ENCODE results near the gene PKMYT1. TPM values are rescaled to one million over a fixed set of nuclear protein-coding genes. Genes with fewer than 3 reads are reported as not detected.
"Not testable (repeated sequence)": the region's sequence is repeated elsewhere in the genome, so short reads cannot be mapped to it uniquely, and the experiment has no call there.

Gene PKMYT1
- total RNA-seq, 1 donor from 2014 or later: 4.6 TPM

DNA sequence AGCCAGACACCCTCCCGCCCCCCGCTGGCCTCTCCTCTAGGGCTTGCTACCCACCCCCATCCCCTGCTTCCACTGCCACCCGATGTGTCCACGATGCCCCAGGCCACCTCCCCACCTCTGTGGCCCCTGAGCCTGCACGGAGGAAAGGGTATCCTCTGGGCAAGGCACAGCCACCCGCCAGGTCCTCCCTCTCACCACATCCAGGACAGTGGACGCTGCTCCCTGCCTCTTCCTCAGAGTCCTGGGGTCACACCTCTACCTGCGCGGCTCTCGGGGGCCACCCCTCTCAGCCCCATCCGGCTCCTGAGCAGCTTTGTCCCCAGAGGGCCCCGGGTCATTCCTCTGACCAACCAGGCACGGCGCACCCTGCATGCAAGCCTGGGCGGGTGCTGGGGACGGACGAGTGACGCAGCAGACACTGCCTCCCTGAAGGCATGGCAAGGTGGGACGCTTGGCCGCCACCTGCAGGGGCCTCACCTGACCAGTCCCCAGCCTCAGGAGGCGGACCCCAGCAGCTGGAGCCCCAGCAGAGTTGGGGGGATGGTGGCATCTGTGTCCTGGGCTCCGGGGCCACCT, 43.7 kb downstream of the PKMYT1 start:
- DNase-seq (ENCODE audit: low read depth, low spot score): no peak

- DNase-seq (ENCODE audit: low read depth, low spot score): no peak
These were observed 45.8 kb downstream of the PKMYT1 start for GRCh38 chr16:2934450-2934849.

DNA sequence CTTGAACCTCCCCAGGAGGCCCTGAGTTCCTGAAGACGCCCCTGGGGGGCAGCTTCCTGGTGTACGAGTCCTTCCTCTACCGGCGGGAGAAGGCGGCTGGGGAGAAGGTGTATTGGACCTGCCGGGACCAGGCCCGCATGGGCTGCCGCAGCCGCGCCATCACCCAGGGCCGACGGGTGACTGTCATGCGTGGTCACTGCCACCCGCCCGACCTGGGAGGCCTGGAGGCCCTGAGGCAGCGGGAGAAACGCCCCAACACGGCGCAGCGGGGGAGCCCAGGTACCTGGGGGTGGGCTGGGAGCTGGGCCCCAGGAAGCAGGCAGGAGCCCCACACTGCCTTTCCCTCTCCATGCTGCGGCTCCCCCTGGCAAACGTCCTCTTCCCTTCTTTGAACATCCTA, 46.5 kb downstream of the PKMYT1 start:
- DNase-seq (ENCODE audit: low read depth, low spot score): no peak

DNA sequence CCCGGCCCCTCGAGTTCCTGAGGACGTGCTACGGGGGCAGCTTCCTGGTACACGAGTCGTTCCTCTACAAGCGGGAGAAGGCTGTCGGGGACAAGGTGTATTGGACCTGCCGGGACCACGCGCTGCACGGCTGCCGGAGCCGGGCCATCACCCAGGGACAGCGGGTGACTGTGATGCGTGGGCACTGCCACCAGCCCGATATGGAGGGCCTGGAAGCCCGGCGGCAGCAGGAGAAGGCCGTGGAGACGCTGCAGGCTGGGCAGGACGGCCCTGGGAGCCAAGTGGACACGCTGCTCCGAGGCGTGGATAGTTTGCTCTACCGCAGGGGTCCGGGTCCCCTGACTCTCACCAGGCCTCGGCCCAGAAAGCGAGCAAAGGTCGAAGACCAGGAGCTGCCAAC, 47.1 kb downstream of the PKMYT1 start:
- DNase-seq (ENCODE audit: low read depth, low spot score): no peak

- not testable (repeated sequence) for DNase-seq (ENCODE audit: low read depth, low spot score)
These were observed 48.9 kb downstream of the PKMYT1 start for GRCh38 chr16:2931231-2931914.

- no peak for DNase-seq (ENCODE audit: low read depth, low spot score)
These were observed 50.0 kb downstream of the PKMYT1 start for GRCh38 chr16:2930236-2930635.

- DNase-seq (ENCODE audit: low read depth, low spot score): no peak
These were observed 50.6 kb downstream of the PKMYT1 start for GRCh38 chr16:2929693-2930092.

GRCh38 chr16:2928796-2929195, 51.5 kb downstream of the PKMYT1 start:
- DNase-seq (ENCODE audit: low read depth, low spot score): no peak

DNA sequence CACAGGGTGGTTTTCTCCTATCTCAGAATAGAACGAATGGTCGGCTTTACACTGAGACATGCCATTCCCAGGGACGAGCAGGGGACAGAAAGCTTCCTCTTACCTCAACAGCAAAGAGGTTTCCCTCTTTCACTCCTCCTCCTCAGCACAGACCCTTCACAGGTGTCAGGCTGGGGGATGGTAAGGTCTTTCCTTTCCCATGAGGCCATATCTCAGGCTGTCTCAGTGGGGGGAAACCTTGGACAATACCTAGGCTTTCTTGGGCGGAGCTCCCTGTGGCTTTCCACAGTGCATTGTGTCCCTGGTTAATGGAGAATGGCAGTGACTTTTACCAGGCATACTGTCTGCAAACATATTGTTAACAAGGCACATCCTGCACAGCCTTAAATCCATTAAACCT, 52.1 kb downstream of the PKMYT1 start:
- not testable (repeated sequence) for DNase-seq (ENCODE audit: low read depth, low spot score)

DNA sequence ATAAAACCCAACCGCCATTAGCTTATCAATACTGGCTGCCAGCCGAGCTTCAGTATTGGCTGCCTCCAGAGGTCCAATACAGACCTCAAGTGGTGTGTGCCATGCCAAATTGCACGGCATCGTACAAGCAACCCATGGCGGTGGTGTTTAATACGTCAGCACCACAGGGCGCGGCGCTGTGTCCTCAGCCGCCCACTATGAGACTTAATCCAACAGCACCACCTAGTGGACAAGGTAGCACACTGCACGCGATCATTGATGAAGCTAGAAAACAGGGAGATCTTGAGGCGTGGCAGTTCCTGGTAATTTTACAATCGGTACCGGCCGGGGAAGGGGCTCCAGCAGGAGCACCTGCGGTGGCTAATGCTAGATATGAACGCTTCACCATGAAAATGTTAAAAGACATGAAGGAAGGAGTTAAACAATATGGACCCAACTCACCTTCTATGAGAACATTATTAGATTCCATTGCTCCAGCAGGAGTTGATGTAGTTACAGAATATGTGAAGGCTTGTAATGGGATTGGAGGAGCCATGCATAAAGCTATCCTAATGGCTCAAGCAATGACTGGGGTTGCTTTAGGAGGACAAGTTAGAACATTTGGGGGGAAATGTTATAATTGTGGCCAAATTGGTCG, 53.1 kb downstream of the PKMYT1 start:
- peak; percentile 39 for DNase-seq (ENCODE audit: low read depth, low spot score)

- no peak for DNase-seq (ENCODE audit: low read depth, low spot score)
These were observed 53.6 kb downstream of the PKMYT1 start for GRCh38 chr16:2926650-2926999.

- no peak for DNase-seq (ENCODE audit: low read depth, low spot score)
These were observed 54.1 kb downstream of the PKMYT1 start for GRCh38 chr16:2925951-2926649.

- no peak for DNase-seq (ENCODE audit: low read depth, low spot score)
These were observed 55.1 kb downstream of the PKMYT1 start for GRCh38 chr16:2924901-2925755.

DNA sequence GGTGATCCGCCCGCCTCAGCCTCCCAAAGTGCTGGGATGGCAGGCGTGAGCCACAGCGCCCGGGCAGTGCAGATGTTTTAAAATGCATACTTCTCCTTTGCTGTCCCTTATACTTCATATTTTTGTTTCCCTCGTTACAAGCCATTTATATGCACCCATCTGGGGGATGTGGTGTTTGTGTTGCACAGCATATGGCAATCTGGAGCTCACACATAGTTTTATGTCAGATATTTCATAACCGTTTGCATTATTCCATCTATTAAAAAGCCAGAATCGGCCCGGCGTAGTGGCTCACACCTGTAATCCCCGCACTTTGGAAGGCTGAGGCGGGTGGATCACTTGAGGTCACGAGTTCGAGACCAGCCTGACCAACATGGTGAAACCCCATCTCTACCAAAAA, 56.8 kb downstream of the PKMYT1 start:
- DNase-seq (ENCODE audit: low read depth, low spot score): no peak

Other genes starting within 250 kb of the PKMYT1 start
- gene SRRM2, start 227.8 kb downstream of the PKMYT1 start, total RNA-seq: 38.5 and 43.9 TPM in 2 replicates
- gene ELOB, start 203.2 kb downstream of the PKMYT1 start, total RNA-seq: 166 and 336 TPM in 2 replicates
- not detected in 2 replicates for gene PRSS33, start 192.9 kb downstream of the PKMYT1 start, total RNA-seq
- gene PRSS41, start 182.0 kb downstream of the PKMYT1 start, total RNA-seq: not detected in 2 replicates
- gene PRSS21, start 163.2 kb downstream of the PKMYT1 start, total RNA-seq: 0.73 TPM in 1 of 2 replicates, not detected in the other
- gene ZG16B, start 150.1 kb downstream of the PKMYT1 start, total RNA-seq: 0.13 TPM in 1 of 2 replicates, not detected in the other
- gene PRSS22, start 122.3 kb downstream of the PKMYT1 start, total RNA-seq: not detected in 2 replicates
- gene FLYWCH2, start 97.2 kb downstream of the PKMYT1 start, total RNA-seq: 38.9 and 49.6 TPM in 2 replicates
- 32.5 and 33.4 TPM in 2 replicates for gene FLYWCH1, start 68.5 kb downstream of the PKMYT1 start, total RNA-seq
- not detected in 2 replicates for gene KREMEN2, start 16.2 kb downstream of the PKMYT1 start, total RNA-seq
- 15.9 and 16.2 TPM in 2 replicates for gene PAQR4, start 11.1 kb downstream of the PKMYT1 start, total RNA-seq
- gene CLDN9, start 32.5 kb upstream of the PKMYT1 start, total RNA-seq: not detected in 2 replicates
- not detected in 2 replicates for gene CLDN6, start 37.7 kb upstream of the PKMYT1 start, total RNA-seq
- 158 and 171 TPM in 2 replicates for gene TNFRSF12A, start 39.9 kb upstream of the PKMYT1 start, total RNA-seq
- gene HCFC1R1, start 43.5 kb upstream of the PKMYT1 start, total RNA-seq: 10.0 and 11.5 TPM in 2 replicates
- gene THOC6, start 43.6 kb upstream of the PKMYT1 start, total RNA-seq: 24.0 and 32.3 TPM in 2 replicates
- gene BICDL2, start 56.5 kb upstream of the PKMYT1 start, total RNA-seq: not detected in 2 replicates
- gene MMP25, start 66.1 kb upstream of the PKMYT1 start, total RNA-seq: 0.04 and 0.13 TPM in 2 replicates
- 33.7 and 60.3 TPM in 2 replicates for gene IL32, start 85.2 kb upstream of the PKMYT1 start, total RNA-seq
- not detected in 2 replicates for gene ZSCAN10, start 118.8 kb upstream of the PKMYT1 start, total RNA-seq
- gene ZNF205, start 132.1 kb upstream of the PKMYT1 start, total RNA-seq: 21.3 and 22.5 TPM in 2 replicates
- gene ZNF213, start 154.6 kb upstream of the PKMYT1 start, total RNA-seq: 4.8 and 5.0 TPM in 2 replicates
- 0.13 TPM in 1 of 2 replicates, not detected in the other for gene OR1F1, start 207.8 kb upstream of the PKMYT1 start, total RNA-seq

Data from pulmonary artery endothelial cell (primary cell).